ENCODE measurements around the gene OVAAL. TPM values are rescaled to one million over a fixed set of nuclear protein-coding genes. Genes with fewer than 3 reads are reported as not detected.

The OVAAL gene
- total and polyA plus RNA-seq, 9 of the 15 experiments (the other 6 are each of a cell fraction or from before 2014, with no cell fraction given), result 0.04 to 0.18 (median 0.08) TPM; not detected in 4

DNA sequence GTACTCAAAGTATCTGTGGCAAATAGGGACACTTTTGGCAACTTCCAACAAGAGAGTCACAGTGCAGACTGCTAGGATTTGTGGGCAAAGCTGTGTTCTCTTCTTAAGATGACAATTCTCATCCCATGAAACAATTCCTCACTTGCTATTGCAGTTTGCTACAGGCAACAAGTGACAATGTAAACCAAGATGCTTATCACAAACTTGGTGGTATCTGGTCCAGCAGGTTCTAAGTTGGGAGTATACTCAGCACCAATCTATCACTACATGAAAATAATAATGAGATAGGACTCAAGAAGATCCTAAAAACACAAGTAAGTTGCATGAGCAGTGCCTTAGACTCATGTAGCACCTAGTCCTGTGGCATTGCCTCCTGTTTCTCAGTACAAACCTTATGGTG lies 3.4 kb upstream of the OVAAL start:
- Histone ChIP-seq H3K79me2 (ENCODE audit: control insufficient read depth, insufficient read depth, low read length) (no peaks in the 10 kb centered on the region), H3K4me2 (ENCODE audit: insufficient read depth, low read length) (no peak overlapping the region), H2AFZ (ENCODE audit: low read depth, low read length) (no peak overlapping the region), H3K36me3 (ENCODE audit: control insufficient read depth, insufficient read depth, low read length) (no peaks in the 10 kb centered on the region), H3K4me3 (no peak overlapping the region), H3K9me3 (replicated peaks; ENCODE audit: control insufficient read depth, insufficient read depth, low read depth, low read length) (no peaks in the 10 kb centered on the region), H3K9me1 (ENCODE audit: control insufficient read depth, insufficient read depth, low read length) (no peaks in the 10 kb centered on the region), H3K27me3 (ENCODE audit: control insufficient read depth in 2 of 2, insufficient read depth in 2 of 2, low read length in 2 of 2) (no peaks in the 10 kb centered on the region), H3K4me1 (replicated peaks in 1 of 2; ENCODE audit: control insufficient read depth in 2 of 2, insufficient read depth in 2 of 2, low read length in 2 of 2) (peaks cover 6 to 13% of the 10 kb centered on the region in 2 experiments; a peak in 3 of 5 replicates), H3K27ac (ENCODE audit: extremely low read depth, low read depth, low read length) (no peak overlapping the region), H3K9ac (ENCODE audit: insufficient read depth in 1 of 2, low read depth in 2 of 2, low read length in 2 of 2) (no peak overlapping the region), H4K20me1 (replicated peaks; ENCODE audit: control insufficient read depth, insufficient read depth, low read length) (no peaks in the 10 kb centered on the region)
- in situ Hi-C loops (cut with MboI) (no loop called here), intact Hi-C loops (cut with micrococcal nuclease) (no loop called here)
- no TSS peak for BruUV-seq (replicated peaks)
- DNase-seq (ENCODE audit: extremely low read depth in 1 of 4, low spot score in 3 of 4) (no peak), ATAC-seq (no peak), FAIRE-seq (peak; percentile 19)
- no peak for TF ChIP-seq ZNF75A (CRISPR knock-in tag; IDR thresholded peaks at IDR 0.05)
- ChIA-PET POLR2A (no interaction called here), CTCF (ENCODE audit: low intra/inter-chr PET ratio) (interaction anchor here (0.6 kb wide), 2 partner anchors 73 to 1635 kb away, joined by 3 read pairs; no protein-coding TSS in a partner anchor)

- DNase-seq (ENCODE audit: extremely low read depth in 1 of 4, low spot score in 3 of 4) (no peak), ATAC-seq (no peak), FAIRE-seq (no peak)
- no TSS peak for BruUV-seq (replicated peaks)
- Histone ChIP-seq H3K79me2 (ENCODE audit: control insufficient read depth, insufficient read depth, low read length) (no peaks in the 10 kb centered on the region), H3K27ac (ENCODE audit: extremely low read depth, low read depth, low read length) (no peak overlapping the region), H3K9me3 (replicated peaks; ENCODE audit: control insufficient read depth, insufficient read depth, low read depth, low read length) (no peaks in the 10 kb centered on the region), H3K4me3 (no peak overlapping the region), H3K4me2 (ENCODE audit: insufficient read depth, low read length) (no peak overlapping the region; the same call in 1 of the 2 replicates), H3K36me3 (ENCODE audit: control insufficient read depth, insufficient read depth, low read length) (no peaks in the 10 kb centered on the region), H4K20me1 (replicated peaks; ENCODE audit: control insufficient read depth, insufficient read depth, low read length) (no peaks in the 10 kb centered on the region), H2AFZ (ENCODE audit: low read depth, low read length) (peak overlapping the region; percentile 53), H3K4me1 (replicated peaks in 1 of 2; ENCODE audit: control insufficient read depth in 2 of 2, insufficient read depth in 2 of 2, low read length in 2 of 2) (peaks cover 19 to 39% of the 10 kb centered on the region in 2 experiments), H3K9ac (ENCODE audit: insufficient read depth in 1 of 2, low read depth in 2 of 2, low read length in 2 of 2) (no peak overlapping the region), H3K9me1 (ENCODE audit: control insufficient read depth, insufficient read depth, low read length) (no peaks in the 10 kb centered on the region), H3K27me3 (ENCODE audit: control insufficient read depth in 2 of 2, insufficient read depth in 2 of 2, low read length in 2 of 2) (no peaks in the 10 kb centered on the region)
- ChIA-PET CTCF (ENCODE audit: low intra/inter-chr PET ratio) (no interaction called here), POLR2A (interaction anchor here (0.6 to 0.7 kb wide), 3 partner anchors 24 to 243 kb away, joined by 3 to 4 read pairs (median 3); no protein-coding TSS in a partner anchor)
- intact Hi-C loops (cut with micrococcal nuclease) (no loop called here), in situ Hi-C loops (cut with MboI) (no loop called here)
- TF ChIP-seq SMARCA4 (IDR thresholded peaks at IDR 0.05) (peak; percentile 32; the same call in 1 of the 2 replicates), FOXA1 (IDR thresholded peaks at IDR 0.05; ENCODE audit: borderline replicate concordance) (no peak)
- 11% methylated on average over 3 of the region's 3 CpGs for WGBS (ENCODE audit: insufficient coverage, low coverage, missing lambda C conversion rate)
These were observed 1.6 kb downstream of the OVAAL start for GRCh38 chr1:180560200-180560867.
